HepG2 (cell line): ENCODE data around the gene ZBTB46. TPM values are rescaled to one million over a fixed set of nuclear protein-coding genes. Genes with fewer than 3 reads are reported as not detected.

ENCODE experiments used
- ARNT ChIP-seq: fragments of 450-650 bp; IDR thresholded peaks from 2 replicates; pipeline ENCODE4 v1.6.1; 2017
- ATF7-NPFF ChIP-seq: sonication (generic); formaldehyde crosslinking; IDR thresholded peaks from 2 replicates; pipeline ENCODE4 v1.8.1; 2023; ENCODE audit warnings: mild to moderate bottlenecking, low read depth, missing genetic modification reagents, moderate library complexity
- ATM ChIP-seq: fragments of 450-650 bp; IDR thresholded peaks from 2 replicates; pipeline ENCODE4 v1.7.1; 2017; ENCODE audit warnings: mild to moderate bottlenecking, borderline replicate concordance
- HOXA7 ChIP-seq: sonication (generic); formaldehyde crosslinking; IDR thresholded peaks from 2 replicates; pipeline ENCODE4 v1.8.1; 2022; ENCODE audit warnings: mild to moderate bottlenecking, missing genetic modification reagents, moderate library complexity
- HOXD1 ChIP-seq: sonication (generic); formaldehyde crosslinking; IDR thresholded peaks from 2 replicates; pipeline ENCODE4 v1.5.0; 2020; ENCODE audit warnings: missing genetic modification reagents
- KAT8 ChIP-seq: IDR thresholded peaks from 2 replicates; pipeline ENCODE4 v1.6.1; 2016; ENCODE audit warnings: missing genetic modification reagents, missing compliant biosample characterization
- NR2F2 ChIP-seq: IDR thresholded peaks from 2 replicates; pipeline ENCODE4 v1.6.1; 2012; ENCODE audit warnings: low read depth, inconsistent platforms, borderline replicate concordance
- NR2F6 ChIP-seq, 2 experiments: IDR thresholded peaks; 2 replicates each; pipeline ENCODE4 v1.6.1; 2016; ENCODE audit warnings: antibody characterized with exemption in 1 of 2, mild to moderate bottlenecking in 1 of 2
- PAF1 ChIP-seq: IDR thresholded peaks from 2 replicates; pipeline ENCODE4 v1.6.1; 2016; ENCODE audit warnings: missing genetic modification reagents, missing compliant biosample characterization
- PPARG ChIP-seq: conservative IDR thresholded peaks from 2 replicates; pipeline ENCODE4 v1.6.1; 2016; ENCODE audit warnings: missing biosample characterization, missing genetic modification reagents
- RFXANK ChIP-seq: IDR thresholded peaks from 2 replicates; pipeline ENCODE4 v1.6.1; 2016
- STAT5B ChIP-seq: sonication (generic); formaldehyde crosslinking; IDR thresholded peaks from 2 replicates; pipeline ENCODE4 v1.4.0; 2020; ENCODE audit warnings: missing genetic modification reagents
- ZFY ChIP-seq: sonication (generic); formaldehyde crosslinking; IDR thresholded peaks from 2 replicates; pipeline ENCODE4 v1.4.0; 2020; ENCODE audit warnings: missing genetic modification reagents
- ZNF207 ChIP-seq: fragments of 450-650 bp; IDR thresholded peaks from 2 replicates; pipeline ENCODE4 v1.6.1; 2016; ENCODE audit warnings: antibody characterized with exemption, borderline replicate concordance
- ZNF543 ChIP-seq: sonication (generic); formaldehyde crosslinking; IDR thresholded peaks from 2 replicates; pipeline ENCODE4 v1.4.0; 2020; ENCODE audit warnings: mild to moderate bottlenecking, missing genetic modification reagents
- polyA plus RNA-seq, 8 experiments: library from polyadenylated mRNA; depleted of rRNA in 3 of 8; stranded (reverse) in 7 of 8; unstranded in 1 of 8; fragments of >200 nt; fragmentation: Illumina TruSeq in 4 of 8; extraction: Trizol in 4 of 8; gene quantifications; 2 replicates each; pipeline versions ENCODE4 v1.2.1 to v1.2.3, GENCODE V29; 2011 to 2016; ENCODE audit warnings: low read depth in 4 of 8, missing spikeins in 1 of 8, mixed read lengths in 1 of 8; ENCODE audit not compliant: insufficient read depth in 1 of 8
- total RNA-seq, 5 experiments: library from RNA; depleted of rRNA; stranded (reverse); fragments of >200 nt; fragmentation: Illumina TruSeq; extraction: Trizol; gene quantifications; 2 replicates each; pipeline ENCODE4 v1.2.3, GENCODE V29; 2016; ENCODE audit warnings: low read depth in 1 of 5
- TF ChIP-seq, protein P1 (sequence below): sonication (generic); formaldehyde crosslinking; IDR thresholded peaks from 2 replicates; pipeline ENCODE4 v1.4.0; 2020; ENCODE audit warnings: missing genetic modification reagents
- TF ChIP-seq, protein P2 (sequence below): sonication (generic); formaldehyde crosslinking; conservative IDR thresholded peaks from 2 replicates; pipeline ENCODE4 v1.4.0; 2020; ENCODE audit warnings: mild to moderate bottlenecking, missing genetic modification reagents, moderate library complexity
- TF ChIP-seq, protein P3 (sequence below): sonication (generic); formaldehyde crosslinking; IDR thresholded peaks from 2 replicates; pipeline ENCODE4 v1.9.0; 2022; ENCODE audit warnings: low read depth, missing genetic modification reagents
- TF ChIP-seq, protein P4 (sequence below): IDR thresholded peaks from 2 replicates; pipeline ENCODE4 v1.6.1; 2016; ENCODE audit warnings: missing compliant biosample characterization, missing genetic modification reagents, borderline replicate concordance
- TF ChIP-seq, protein P5 (sequence below): fragments of 450-650 bp; IDR thresholded peaks from 2 replicates; pipeline ENCODE4 v1.6.1; 2016
- TF ChIP-seq, protein P6 (sequence below): IDR thresholded peaks from 2 replicates; pipeline ENCODE4 v1.6.1; 2012; ENCODE audit warnings: inconsistent platforms

Gene ZBTB46
- total and polyA plus RNA-seq, 2 of the 13 experiments (the other 11 are each of a cell fraction or from before 2014, with no cell fraction given) = 1.6 to 13.5 TPM

DNA sequence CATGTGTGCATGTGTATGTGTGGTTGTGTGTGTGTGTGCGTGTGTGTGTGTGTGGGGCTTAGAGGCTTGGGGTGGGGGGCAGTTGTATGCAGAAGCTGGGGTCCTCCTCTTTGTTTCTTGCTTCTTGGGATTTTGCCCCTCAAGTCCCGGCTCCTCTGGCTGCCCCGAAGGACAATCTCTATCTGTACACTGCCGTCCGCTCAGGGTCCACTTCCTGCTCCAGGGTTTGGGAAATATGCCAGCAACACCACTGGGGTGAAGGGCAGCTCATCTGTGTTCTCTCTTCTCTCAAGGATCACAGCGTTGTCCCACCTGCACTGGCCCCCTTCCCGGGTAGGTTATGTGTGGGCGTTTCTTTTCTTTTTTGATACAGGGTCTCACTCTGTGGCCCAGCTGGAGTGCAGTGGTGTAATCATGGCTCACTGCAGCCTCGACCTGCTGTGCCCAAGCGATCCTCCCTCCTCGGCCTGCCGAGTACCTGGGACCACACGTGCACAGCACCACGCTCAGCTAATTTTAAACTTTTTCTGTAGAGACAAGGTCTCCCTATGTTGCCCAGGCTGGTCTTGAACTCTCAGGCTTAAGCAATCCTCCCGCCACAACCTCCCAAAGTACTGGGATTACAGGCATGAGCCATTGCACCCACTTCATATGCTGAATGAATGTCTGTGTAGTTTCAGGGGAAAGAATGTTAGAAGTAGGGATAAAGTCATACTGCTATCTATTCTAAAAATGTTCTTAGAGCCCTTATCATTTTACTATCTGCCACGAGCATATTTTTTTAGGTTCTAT, 65.8 kb downstream of the ZBTB46 start (continued):
- TF ChIP-seq, protein P1, sequence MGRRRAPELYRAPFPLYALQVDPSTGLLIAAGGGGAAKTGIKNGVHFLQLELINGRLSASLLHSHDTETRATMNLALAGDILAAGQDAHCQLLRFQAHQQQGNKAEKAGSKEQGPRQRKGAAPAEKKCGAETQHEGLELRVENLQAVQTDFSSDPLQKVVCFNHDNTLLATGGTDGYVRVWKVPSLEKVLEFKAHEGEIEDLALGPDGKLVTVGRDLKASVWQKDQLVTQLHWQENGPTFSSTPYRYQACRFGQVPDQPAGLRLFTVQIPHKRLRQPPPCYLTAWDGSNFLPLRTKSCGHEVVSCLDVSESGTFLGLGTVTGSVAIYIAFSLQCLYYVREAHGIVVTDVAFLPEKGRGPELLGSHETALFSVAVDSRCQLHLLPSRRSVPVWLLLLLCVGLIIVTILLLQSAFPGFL (CRISPR knock-in tag) = no peak
- TF ChIP-seq ATF7-NPFF (CRISPR knock-in tag) (no peak), NR2F6 (IDR thresholded peaks at IDR 0.05) (peak; percentile 28; the same call in 1 of the 2 replicates), NR2F6 (CRISPR knock-in tag; IDR thresholded peaks at IDR 0.05) (no peak), STAT5B (no peak), ZNF207 (no peak), PPARG (CRISPR knock-in tag) (peak; percentile 89), ATM (no peak), PAF1 (CRISPR knock-in tag) (no peak), HOXA7 (CRISPR knock-in tag) (no peak), ZFY (CRISPR knock-in tag) (peak; percentile 46; the same call in 1 of the 2 replicates), ZNF543 (CRISPR knock-in tag) (no peak), ARNT (no peak), HOXD1 (CRISPR knock-in tag) (peak; percentile 52; the same call in 1 of the 2 replicates), KAT8 (0 out of 2 replicates have a peak, but pooled peaks have one; percentile 20), NR2F2 (no peak), RFXANK (no peak)
- TF ChIP-seq, protein P2, sequence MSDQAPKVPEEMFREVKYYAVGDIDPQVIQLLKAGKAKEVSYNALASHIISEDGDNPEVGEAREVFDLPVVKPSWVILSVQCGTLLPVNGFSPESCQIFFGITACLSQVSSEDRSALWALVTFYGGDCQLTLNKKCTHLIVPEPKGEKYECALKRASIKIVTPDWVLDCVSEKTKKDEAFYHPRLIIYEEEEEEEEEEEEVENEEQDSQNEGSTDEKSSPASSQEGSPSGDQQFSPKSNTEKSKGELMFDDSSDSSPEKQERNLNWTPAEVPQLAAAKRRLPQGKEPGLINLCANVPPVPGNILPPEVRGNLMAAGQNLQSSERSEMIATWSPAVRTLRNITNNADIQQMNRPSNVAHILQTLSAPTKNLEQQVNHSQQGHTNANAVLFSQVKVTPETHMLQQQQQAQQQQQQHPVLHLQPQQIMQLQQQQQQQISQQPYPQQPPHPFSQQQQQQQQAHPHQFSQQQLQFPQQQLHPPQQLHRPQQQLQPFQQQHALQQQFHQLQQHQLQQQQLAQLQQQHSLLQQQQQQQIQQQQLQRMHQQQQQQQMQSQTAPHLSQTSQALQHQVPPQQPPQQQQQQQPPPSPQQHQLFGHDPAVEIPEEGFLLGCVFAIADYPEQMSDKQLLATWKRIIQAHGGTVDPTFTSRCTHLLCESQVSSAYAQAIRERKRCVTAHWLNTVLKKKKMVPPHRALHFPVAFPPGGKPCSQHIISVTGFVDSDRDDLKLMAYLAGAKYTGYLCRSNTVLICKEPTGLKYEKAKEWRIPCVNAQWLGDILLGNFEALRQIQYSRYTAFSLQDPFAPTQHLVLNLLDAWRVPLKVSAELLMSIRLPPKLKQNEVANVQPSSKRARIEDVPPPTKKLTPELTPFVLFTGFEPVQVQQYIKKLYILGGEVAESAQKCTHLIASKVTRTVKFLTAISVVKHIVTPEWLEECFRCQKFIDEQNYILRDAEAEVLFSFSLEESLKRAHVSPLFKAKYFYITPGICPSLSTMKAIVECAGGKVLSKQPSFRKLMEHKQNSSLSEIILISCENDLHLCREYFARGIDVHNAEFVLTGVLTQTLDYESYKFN (CRISPR knock-in tag) = peak; percentile 90
- TF ChIP-seq, protein P3, sequence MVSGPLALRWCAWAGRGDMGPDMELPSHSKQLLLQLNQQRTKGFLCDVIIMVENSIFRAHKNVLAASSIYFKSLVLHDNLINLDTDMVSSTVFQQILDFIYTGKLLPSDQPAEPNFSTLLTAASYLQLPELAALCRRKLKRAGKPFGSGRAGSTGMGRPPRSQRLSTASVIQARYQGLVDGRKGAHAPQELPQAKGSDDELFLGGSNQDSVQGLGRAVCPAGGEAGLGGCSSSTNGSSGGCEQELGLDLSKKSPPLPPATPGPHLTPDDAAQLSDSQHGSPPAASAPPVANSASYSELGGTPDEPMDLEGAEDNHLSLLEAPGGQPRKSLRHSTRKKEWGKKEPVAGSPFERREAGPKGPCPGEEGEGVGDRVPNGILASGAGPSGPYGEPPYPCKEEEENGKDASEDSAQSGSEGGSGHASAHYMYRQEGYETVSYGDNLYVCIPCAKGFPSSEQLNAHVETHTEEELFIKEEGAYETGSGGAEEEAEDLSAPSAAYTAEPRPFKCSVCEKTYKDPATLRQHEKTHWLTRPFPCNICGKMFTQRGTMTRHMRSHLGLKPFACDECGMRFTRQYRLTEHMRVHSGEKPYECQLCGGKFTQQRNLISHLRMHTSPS = peak; percentile 63; the same call in 1 of the 2 replicates
- TF ChIP-seq, protein P4, sequence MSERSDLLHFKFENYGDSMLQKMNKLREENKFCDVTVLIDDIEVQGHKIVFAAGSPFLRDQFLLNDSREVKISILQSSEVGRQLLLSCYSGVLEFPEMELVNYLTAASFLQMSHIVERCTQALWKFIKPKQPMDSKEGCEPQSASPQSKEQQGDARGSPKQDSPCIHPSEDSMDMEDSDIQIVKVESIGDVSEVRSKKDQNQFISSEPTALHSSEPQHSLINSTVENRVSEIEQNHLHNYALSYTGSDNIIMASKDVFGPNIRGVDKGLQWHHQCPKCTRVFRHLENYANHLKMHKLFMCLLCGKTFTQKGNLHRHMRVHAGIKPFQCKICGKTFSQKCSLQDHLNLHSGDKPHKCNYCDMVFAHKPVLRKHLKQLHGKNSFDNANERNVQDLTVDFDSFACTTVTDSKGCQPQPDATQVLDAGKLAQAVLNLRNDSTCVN (CRISPR knock-in tag) = no peak
- TF ChIP-seq, protein P5, sequence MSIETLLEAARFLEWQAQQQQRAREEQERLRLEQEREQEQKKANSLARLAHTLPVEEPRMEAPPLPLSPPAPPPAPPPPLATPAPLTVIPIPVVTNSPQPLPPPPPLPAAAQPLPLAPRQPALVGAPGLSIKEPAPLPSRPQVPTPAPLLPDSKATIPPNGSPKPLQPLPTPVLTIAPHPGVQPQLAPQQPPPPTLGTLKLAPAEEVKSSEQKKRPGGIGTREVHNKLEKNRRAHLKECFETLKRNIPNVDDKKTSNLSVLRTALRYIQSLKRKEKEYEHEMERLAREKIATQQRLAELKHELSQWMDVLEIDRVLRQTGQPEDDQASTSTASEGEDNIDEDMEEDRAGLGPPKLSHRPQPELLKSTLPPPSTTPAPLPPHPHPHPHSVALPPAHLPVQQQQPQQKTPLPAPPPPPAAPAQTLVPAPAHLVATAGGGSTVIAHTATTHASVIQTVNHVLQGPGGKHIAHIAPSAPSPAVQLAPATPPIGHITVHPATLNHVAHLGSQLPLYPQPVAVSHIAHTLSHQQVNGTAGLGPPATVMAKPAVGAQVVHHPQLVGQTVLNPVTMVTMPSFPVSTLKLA = no peak
- TF ChIP-seq, protein P6, sequence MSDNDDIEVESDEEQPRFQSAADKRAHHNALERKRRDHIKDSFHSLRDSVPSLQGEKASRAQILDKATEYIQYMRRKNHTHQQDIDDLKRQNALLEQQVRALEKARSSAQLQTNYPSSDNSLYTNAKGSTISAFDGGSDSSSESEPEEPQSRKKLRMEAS = peak; percentile 38; the same call in 1 of the 2 replicates
